Endometrial microvascular endothelial cells (primary cell): ENCODE results near the gene DUSP16. TPM values are rescaled to one million over a fixed set of nuclear protein-coding genes. Genes with fewer than 3 reads are reported as not detected.
"Not testable (repeated sequence)": the region's sequence is repeated elsewhere in the genome, so short reads cannot be mapped to it uniquely, and the experiment has no call there.

ENCODE experiments used
- in situ Hi-C: cut with HindIII; loops from 2 replicates; pipeline ENCODE4 v1.10.0; 2017; ENCODE audit warnings: low sequenced_read_pairs, low pct_unique_long_range_greater_than_20kb; ENCODE audit errors: inconsistent ontology term
- total RNA-seq: library from RNA; depleted of rRNA; stranded (reverse); fragments of >200 nt; gene quantifications from one replicate; pipeline ENCODE4 v1.2.3, GENCODE V29; 2015; ENCODE audit errors: inconsistent ontology term

Gene DUSP16
- total RNA-seq, 1 donor from 2014 or later, result 11.2 TPM

- in situ Hi-C loops, result no loop called here
Observed at GRCh38 chr12:12482150-12482761, 80.4 kb downstream of the DUSP16 start.

GRCh38 chr12:12481631-12482030, 81.0 kb downstream of the DUSP16 start:
- in situ Hi-C loops, result no loop called here

GRCh38 chr12:12480074-12480473, 82.6 kb downstream of the DUSP16 start:
- in situ Hi-C loops, result no loop called here

- in situ Hi-C loops, result no loop called here
Observed at GRCh38 chr12:12477532-12477890, 85.2 kb downstream of the DUSP16 start.

GRCh38 chr12:12476857-12477531, 85.7 kb downstream of the DUSP16 start:
- in situ Hi-C loops, result no loop called here

- in situ Hi-C loops, result no loop called here
Observed at GRCh38 chr12:12474931-12475795, 87.5 kb downstream of the DUSP16 start.

- in situ Hi-C loops, result no loop called here
Observed at GRCh38 chr12:12474471-12474928, 88.2 kb downstream of the DUSP16 start.

GRCh38 chr12:12473223-12473622, 89.4 kb downstream of the DUSP16 start:
- in situ Hi-C loops, result no loop called here

- in situ Hi-C loops, result not testable (repeated sequence)
Observed at GRCh38 chr12:12471982-12472961, 90.4 kb downstream of the DUSP16 start.

GRCh38 chr12:12470751-12471306, 91.8 kb downstream of the DUSP16 start:
- in situ Hi-C loops, result no loop called here

- in situ Hi-C loops, result no loop called here
Observed at GRCh38 chr12:12469386-12469785, 93.3 kb downstream of the DUSP16 start.

- in situ Hi-C loops, result no loop called here
Observed at GRCh38 chr12:12468575-12468974, 94.1 kb downstream of the DUSP16 start.

- in situ Hi-C loops, result no loop called here
Observed at GRCh38 chr12:12467688-12468261, 94.9 kb downstream of the DUSP16 start.

GRCh38 chr12:12467264-12467663, 95.4 kb downstream of the DUSP16 start:
- in situ Hi-C loops, result no loop called here

GRCh38 chr12:12466157-12466556, 96.5 kb downstream of the DUSP16 start:
- in situ Hi-C loops, result no loop called here

GRCh38 chr12:12465522-12465921, 97.1 kb downstream of the DUSP16 start:
- in situ Hi-C loops, result no loop called here

GRCh38 chr12:12461923-12462315, 100.7 kb downstream of the DUSP16 start:
- in situ Hi-C loops, result no loop called here
